OCI-LY1 (cell line): ENCODE results near the gene METTL26.

Source experiments
- EZH2 ChIP-seq: fragments of 200-600 bp; sonication (generic), shearing (Covaris generic); IDR thresholded peaks from 2 replicates; pipeline ENCODE4 v1.8.0; 2017; ENCODE audit warnings: borderline replicate concordance, mixed run types, mild to moderate bottlenecking, antibody characterized with exemption, low read length, moderate library complexity, mixed read lengths
- TF ChIP-seq, protein P1 (sequence below): fragments of 200-600 bp; sonication (generic), shearing (Covaris generic); IDR thresholded peaks from 2 replicates; pipeline ENCODE4 v1.5.1; 2017; ENCODE audit warnings: mild to moderate bottlenecking, antibody characterized with exemption, low read length, moderate library complexity, mixed read lengths

- TF ChIP-seq, protein P1, sequence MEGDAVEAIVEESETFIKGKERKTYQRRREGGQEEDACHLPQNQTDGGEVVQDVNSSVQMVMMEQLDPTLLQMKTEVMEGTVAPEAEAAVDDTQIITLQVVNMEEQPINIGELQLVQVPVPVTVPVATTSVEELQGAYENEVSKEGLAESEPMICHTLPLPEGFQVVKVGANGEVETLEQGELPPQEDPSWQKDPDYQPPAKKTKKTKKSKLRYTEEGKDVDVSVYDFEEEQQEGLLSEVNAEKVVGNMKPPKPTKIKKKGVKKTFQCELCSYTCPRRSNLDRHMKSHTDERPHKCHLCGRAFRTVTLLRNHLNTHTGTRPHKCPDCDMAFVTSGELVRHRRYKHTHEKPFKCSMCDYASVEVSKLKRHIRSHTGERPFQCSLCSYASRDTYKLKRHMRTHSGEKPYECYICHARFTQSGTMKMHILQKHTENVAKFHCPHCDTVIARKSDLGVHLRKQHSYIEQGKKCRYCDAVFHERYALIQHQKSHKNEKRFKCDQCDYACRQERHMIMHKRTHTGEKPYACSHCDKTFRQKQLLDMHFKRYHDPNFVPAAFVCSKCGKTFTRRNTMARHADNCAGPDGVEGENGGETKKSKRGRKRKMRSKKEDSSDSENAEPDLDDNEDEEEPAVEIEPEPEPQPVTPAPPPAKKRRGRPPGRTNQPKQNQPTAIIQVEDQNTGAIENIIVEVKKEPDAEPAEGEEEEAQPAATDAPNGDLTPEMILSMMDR, result no peak
- no peak for TF ChIP-seq EZH2
Measured at GRCh38 chr16:676913-677312, 40.8 kb upstream of the METTL26 start.
